ENCODE measurements around the gene SUSD1.

SUSD1 gene

DNA sequence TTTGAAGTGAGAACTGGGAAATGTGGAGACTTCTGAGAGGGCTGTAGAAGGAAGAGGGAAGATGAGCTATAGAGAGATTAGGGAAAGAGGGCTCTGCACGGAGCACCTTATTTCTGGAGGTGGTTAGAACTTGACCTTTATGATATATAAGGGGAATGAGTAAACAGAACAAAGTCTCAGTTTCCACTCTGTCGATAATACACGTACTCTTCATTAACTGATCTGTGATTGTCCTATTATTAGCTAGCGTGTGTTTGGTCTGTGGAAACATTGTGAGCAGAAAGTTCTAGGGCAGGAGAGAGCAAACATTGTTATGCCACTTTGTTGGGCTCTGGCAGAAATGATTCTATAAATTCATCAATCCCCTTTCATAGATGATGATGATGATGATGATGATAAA, 159.9 kb downstream of the SUSD1 start:
- no peak for DNase-seq (ENCODE audit: low read depth in 2 of 2)

DNA sequence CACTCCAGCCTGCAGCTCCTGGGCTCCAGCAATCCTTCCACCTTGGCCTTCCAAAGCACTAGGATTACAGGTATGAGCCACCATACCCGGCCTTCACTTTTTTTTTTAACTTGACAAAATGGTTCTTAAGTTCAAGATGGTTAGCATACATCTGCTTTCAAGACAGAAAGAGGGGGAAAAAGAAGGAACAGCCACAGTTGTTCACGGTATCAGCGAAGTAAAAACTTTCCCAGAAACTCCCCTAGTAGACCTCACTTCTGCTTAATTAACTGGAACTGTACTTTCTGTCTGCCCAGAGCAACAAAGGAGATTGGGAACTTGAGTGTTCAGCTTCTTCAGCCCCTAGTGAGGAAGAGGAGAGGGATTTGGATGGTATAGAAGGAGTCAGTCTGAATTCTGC, 161.8 kb downstream of the SUSD1 start:
- DNase-seq (ENCODE audit: low read depth in 2 of 2) = no peak

DNA sequence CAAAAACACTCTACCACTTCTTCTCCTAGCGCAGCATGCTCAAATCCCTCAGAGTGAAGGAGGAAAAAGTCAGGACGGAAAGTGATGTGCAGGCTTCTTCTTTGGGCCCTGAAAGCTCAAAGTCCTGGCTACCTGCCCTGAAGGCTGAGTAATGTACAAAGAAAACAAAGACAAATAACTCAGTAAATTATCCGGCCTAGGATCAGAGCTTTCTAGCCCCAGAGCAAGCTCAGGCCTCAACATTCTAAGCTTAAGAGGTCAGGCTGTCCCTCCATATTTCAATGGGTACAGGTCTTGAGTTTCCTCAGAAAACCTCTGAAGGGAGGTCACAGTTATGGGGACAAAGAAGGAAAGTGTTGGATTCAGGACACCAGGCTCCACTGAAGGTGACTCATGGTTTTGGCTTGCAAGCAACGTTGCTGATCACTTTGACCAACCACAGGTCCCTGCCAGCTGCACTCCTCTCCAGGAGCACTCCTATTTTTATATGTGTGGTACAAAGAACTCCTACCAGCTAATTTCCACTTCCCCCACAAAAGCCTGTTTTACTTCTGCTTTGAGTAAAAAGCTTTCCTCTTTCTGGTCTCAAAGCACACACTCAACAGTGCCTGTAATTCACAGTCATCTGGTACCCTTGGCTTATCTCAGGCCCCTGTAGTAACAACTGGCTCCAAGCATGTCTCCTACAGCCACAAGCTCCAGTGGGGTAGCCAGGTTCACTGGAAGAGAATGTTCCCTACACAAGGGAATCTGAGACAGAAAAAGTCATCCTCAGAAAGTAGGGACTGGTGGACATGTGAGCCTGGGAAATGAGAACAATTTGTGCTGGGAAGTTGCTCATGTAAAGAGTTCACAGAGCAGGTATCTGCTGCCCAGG, 162.8 kb downstream of the SUSD1 start:
- no peak for DNase-seq (ENCODE audit: low read depth in 2 of 2)

DNA sequence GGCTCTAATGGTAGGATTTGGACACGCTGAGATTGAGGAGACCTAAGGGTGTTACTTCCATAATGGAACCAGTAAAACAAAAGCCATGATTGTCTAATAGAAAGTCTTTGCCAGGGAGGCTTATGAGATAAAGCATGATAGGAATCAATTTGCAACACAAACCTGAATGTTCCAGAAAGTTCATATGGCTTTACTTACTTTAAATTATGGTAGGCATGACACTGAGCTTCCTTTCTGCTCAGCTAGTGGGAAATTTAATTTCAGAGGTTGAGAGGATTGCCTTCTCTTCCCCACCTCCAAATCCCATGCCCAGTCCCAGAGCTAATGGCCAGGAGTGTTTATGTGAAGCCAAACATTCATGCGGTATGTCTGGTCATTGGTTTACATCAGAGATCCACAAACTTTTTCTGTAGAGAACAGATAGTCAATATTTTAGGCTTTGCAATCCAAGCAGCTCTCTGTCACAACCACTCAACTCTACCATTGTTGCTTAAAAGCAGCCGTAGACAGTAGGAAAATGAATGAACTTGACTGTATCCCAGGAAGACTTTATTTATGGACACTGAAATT, 164.0 kb downstream of the SUSD1 start:
- no peak for DNase-seq (ENCODE audit: low read depth in 2 of 2)

DNA sequence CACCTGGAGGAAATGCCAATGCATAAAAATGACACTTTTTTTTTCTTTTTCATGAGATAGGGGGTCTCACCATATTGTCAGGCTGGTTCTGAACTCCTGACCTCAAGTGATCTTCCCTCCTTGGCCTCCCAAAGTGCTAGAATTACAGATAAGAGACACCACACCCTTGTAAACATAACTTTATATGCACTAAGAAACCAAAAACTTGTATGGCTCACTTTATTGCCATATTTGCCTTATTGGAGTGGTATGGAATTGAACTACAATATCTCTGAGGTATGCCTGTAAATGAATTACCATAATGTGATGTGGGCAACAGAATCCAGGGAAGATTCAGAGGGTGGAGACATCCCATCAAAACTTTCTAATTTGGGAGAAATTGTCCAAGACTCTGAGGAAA, 164.6 kb downstream of the SUSD1 start:
- no peak for DNase-seq (ENCODE audit: low read depth in 2 of 2)

DNA sequence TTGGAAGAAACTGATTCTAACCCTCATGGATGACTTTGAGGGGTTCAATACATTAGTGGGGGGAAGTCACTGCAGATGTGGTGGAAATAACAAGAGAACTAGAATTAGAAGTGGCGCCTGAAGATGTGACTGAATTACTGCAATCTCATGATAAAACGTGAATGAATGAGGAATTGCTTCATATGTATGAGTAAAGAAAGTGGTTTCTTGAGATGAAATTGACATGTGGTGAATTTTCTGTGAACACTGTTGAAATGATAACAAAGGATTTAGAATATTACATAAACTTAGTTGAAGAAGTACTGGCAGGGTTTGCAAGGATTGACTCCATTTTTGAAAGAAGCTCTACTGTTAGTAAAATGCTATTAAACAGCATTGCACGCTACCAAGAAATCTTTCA, 165.4 kb downstream of the SUSD1 start:
- no peak for DNase-seq (ENCODE audit: low read depth in 2 of 2)

DNA sequence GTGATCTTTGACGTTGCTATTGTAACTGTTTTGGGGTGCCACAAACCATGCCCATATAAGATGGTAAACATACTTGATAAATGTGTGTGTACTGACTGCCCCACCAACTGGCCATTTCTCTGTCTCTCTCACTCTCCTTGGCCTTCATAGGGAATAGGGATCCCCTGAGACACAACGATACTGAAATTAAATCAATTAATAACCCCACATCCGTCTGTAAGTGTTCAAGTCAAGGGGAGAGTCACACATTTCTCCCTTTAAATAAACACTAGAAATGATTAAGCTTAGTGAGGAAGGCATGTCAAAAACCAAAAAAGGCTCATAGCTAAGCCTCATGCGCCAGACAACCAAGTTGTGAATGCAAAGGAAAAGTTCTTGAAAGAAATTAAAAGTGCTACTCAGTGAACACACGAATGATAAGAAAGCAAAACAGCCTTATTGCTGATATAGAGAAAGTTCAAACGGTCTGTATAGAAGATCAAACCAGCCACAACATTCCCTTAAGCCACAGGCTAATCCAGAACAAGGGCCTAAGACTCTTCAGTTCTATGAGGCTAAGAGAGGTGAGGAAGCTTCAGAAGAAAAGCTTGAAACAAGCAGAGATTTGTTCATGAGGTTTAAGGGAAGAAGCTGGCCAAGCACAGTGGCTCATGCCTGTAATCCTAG, 167.4 kb downstream of the SUSD1 start:
- no peak for DNase-seq (ENCODE audit: low read depth in 2 of 2)

DNA sequence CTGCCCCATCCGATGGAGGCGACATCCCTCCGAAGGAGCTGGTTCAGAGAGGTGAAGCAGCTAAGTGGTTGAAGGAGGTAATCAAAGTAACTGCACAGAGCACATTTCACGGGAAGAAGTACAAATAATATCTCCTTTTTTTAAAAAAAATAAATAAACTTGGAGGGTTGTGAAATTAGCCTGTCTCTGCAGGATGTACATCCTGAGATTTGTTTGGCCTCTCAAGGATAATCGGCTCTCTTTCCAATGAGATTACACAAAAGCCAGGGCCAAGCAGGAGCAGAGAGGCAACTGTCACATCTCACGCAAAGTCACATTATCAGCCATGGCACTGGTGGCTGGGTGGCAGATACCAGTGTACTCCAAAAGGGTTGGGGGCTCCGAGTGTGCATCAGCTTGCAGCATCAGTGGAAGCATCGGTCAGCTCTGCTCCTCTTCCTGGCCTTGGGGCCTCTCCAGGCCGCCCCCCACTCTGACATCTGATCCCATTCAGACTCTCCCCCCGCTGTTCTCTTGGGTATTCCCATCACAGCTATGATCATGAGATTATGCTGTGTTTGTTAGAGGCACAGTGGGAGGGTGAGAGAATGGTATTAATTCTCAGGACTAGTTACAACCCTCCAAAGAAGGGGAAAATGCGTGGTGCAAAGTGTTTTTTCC, 168.6 kb downstream of the SUSD1 start:
- no peak for DNase-seq (ENCODE audit: low read depth in 2 of 2)

DNA sequence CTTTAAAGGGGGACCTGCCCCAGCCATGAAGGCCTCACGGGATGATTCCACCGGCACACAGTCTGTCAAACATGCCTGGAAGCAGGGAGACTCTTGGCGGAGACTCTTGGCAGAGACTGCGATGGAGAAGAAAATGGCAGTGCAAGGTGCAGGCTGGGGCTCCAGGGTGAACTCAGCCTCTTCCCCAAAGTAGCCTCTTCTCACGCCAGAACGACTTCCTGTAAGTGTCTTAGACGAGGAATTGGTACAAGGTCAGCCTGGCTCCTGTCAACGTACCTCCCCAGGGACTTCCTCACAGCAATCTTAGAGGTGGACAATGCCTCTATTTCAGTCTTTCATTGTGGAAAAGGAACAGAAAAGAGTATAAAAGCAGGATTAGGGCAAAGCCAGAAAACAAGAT, 169.2 kb downstream of the SUSD1 start:
- DNase-seq (ENCODE audit: low read depth in 2 of 2) = no peak

DNA sequence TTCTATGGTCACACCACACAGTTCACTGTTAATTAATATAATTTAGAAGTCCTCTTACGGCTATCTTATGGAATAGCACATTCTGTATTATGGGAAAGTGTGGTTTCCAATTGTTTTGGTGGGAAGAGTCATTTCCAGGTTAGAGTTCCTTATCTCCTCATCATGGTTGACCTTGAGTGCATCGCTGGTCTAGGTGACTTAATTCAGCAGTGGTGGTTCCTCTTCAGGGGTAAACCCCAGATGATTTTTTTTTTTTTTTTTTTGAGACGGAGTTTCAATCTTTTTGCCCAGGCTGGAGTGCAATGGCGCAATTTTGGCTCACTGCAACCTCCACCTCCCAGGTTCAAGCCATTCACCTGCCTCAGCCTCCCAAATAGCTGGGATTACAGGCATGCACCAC, 171.6 kb downstream of the SUSD1 start:
- no peak for DNase-seq (ENCODE audit: low read depth in 2 of 2)

DNA sequence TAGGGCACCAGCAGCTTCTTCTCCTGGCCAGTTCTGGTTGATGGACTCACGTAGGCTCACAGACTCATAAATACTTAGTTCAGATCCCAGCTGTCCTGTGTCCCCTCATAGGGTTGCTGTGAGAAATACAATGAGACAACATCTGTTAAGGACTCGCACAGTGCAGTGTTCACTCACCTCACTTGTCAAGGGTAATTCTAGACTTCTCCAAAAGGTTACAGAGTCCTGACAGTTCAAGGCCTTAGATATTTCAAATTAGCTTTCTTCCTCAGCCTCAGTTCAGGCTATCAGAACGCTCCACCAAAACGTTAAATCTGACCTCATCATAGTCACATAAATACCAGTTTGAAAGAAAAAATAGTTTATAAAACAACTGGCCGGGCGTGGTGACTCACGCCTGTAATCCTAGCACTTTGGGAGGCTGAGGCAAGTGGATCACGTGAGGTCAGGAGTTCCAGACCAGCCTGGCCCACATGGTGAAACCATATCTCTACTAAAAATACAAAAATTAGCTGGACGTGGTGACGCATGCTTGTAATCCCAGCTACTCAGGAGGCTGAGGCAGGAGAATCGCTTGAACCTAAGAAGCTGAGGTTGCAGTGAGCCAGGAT, 172.1 kb downstream of the SUSD1 start:
- no peak for DNase-seq (ENCODE audit: low read depth in 2 of 2)

DNA sequence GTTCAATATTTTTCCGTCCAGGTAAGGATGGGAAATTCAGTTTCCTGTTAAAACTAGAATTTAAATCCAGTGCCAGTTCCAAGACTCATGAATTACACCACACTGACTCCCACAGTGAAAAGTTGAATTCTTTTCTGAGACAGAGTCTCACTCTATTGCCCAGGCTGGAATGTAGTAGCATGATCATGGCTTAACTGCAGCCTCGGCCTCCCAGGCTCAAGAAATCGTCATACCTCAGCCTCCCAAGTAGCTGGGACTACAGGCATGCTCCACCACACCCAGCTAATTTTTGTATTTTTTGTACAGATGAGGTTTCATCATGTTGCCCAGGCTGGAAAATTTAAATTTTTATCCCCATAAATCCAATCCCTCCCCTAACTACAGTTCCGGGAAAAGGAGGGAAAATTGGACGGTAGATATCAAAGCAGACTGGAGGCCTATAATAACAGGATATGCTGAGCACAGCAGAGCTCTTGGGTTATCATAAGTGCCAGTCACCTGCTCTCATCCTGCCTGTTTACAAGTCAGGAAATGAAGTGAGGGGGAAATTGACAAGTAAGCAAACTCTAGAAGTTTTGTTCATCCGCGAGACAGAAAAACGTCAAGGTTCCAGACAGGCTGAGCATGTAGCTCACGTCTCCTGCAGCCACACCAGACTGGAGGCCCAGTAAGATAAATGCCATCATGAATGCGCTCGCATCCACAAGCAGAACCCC, 172.8 kb downstream of the SUSD1 start:
- DNase-seq (ENCODE audit: low read depth in 2 of 2) = peak in 1 of 2 donors; percentile 6

DNA sequence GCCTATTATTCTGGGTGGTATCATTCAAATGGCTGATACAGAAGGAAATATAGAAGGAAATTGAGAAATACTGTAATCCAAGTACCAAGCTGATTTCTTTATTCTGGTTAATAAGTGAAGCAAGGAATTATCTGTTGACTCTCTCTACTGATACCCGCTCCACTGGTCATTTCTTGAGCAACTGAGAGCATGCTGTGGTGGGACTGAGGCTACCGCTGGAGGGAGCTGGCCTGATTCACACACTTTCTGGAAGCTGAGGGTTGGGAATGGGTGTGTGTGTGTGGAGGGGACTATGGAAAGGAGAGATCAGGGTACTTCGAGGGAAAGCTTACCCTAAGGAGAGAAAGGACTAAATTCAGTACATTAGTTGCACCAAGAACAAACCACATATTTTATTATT, 174.4 kb downstream of the SUSD1 start:
- no peak for DNase-seq (ENCODE audit: low read depth in 2 of 2)

DNA sequence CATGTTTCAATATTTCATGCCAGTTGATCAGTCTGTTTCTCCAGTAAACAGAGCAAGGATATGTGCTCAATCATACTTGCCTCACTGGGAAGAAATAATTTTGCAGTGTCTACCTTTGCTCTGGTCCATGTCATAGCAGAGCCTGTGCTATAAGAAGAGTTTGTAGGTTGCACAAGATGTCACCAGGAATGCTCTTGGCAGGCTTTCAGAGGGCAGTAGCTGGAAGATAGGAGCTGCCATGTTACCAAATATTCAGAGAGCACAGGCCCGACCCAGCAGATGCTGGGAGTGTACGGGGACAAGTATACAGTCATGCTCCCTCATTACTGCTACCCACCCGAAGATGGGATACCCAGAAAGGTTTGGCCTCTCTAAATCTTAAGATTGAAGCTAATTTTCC, 175.8 kb downstream of the SUSD1 start:
- DNase-seq (ENCODE audit: low read depth in 2 of 2) = no peak

DNA sequence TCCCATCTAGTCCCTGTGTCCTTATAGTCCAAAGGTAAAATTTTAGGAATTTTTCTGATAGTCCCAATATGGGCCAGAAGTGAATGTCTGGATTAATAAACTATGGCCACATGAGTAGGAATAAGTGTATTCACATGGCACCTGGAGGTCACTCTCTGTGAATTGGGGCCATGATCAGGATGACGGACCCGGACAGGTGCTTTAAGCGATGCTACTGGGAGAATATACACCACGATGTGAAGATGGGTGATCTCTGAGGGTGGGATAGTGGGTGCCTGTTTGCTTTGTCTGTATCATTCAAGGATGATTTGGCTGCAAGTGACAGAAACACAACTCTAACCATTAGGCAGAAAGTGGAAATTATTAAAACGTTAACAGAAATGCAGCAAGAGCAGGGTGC, 177.3 kb downstream of the SUSD1 start:
- no peak for DNase-seq (ENCODE audit: low read depth in 2 of 2)

DNA sequence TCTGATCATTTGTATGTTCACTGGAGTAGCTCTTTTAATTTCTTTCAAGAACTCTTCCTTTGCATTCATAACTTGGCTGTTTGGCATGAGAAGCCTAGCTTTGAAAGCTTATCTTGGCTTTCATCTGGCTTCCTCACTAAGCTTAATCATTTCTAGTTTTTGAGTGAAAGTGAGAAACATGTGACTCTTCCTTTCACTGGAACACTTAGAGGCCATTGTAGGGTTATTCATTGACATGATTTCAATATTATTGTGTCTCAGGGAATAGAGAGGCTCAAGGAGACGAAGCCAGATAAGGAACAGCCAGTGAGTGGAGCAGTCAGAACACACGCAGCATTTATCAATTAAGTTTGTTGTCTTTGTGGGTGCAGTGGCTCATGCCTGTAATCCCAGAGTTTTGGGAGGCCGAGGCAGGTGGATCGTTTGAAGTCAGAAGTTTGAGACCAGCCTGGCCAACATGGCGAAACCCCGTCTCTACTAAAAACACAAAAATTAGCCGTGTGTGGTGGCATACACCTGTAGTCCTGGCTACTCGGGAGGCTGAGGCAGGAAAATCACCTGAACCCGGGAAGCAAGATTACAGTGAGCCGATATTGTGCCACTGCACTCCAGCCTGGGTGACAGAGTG, 180.2 kb downstream of the SUSD1 start:
- no peak for DNase-seq (ENCODE audit: low read depth in 2 of 2)

DNA sequence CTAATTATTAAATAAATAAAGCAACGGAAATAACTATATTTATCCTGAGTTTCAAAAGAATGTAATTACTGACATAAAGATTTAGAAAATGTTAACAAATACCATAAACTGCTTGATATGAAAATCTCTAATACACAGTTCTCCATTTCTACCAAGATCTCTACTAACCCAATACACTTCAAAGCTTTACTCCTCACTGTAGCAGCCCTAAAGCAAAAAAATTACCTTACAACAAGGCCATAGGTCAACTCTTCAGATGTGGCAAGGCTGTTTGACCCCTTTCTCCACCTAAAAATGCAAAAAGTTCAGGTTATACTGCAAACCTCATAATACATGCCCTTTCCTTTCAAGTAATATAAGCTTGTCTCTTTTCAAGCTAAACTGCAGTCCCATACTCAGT, 181.8 kb downstream of the SUSD1 start:
- no peak for DNase-seq (ENCODE audit: low read depth in 2 of 2)

DNA sequence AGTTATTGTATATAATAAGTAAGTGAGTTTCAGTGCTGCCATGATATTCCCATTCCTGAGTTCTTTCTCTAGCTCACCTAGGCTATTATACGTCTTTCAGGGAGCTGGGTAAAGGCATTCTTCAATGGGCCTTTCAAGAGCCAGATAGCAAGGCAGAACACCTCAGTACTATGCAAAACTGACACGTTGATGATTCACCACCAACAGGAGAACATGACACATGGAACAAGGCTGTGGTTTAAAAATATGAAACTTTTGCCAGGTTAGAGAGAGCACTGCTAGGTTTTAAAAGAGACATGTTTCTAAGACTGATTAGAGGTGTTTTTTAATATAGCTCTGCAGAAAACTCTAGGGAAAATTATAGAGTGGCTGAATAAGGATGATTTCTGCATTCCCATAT, 182.6 kb downstream of the SUSD1 start:
- no peak for DNase-seq (ENCODE audit: low read depth in 2 of 2)

DNA sequence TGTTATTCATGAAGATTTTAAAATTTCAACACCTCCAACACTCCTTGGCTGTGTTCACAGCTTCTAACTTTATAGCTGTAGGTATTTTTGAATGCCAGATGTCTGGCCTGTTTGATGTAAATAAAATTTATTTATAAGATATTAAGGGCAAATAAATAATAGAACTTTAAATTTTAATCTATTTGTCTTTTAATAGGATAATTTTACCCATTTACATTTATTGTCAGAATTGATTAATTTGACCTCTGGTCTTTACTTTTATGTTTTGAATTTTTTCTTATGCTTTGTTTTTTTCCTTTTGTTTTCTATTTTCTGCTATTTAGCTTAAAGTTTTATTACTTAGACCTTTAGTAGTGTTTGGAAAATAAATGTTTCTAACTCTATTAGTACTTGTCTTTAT, 183.9 kb downstream of the SUSD1 start:
- DNase-seq (ENCODE audit: low read depth in 2 of 2) = no peak

Data from stimulated activated CD4-positive, alpha-beta T cell treated with anti-CD3 and anti-CD28 coated beads, Interleukin-1b, Interleukin-23, amount 100 ng/mL, for 1 hour (primary cell).